Muscle layer of colon (tissue), 2 donors: ENCODE measurements around the gene VPS35L.

Experiments
- H3K27ac ChIP-seq: one replicate; pipeline ENCODE4 v1.7.0; 2013; ENCODE audit warnings: low read depth, mild to moderate bottlenecking, low read length, moderate library complexity
- H3K27me3 ChIP-seq, 2 donors: one replicate each; pipeline ENCODE4 v1.7.0; 2013; ENCODE audit warnings: low read length in 2 of 2, mild to moderate bottlenecking in 2 of 2; ENCODE audit not compliant: insufficient read depth in 2 of 2, control insufficient read depth in 1 of 2
- H3K36me3 ChIP-seq: one replicate; pipeline ENCODE4 v1.7.0; 2013; ENCODE audit warnings: mild to moderate bottlenecking, low read length; ENCODE audit not compliant: insufficient read depth
- H3K4me1 ChIP-seq: one replicate; pipeline ENCODE4 v1.7.0; 2013; ENCODE audit warnings: mild to moderate bottlenecking, low read length; ENCODE audit not compliant: insufficient read depth
- H3K4me3 ChIP-seq, 2 donors: one replicate each; pipeline ENCODE4 v1.7.0; 2013; ENCODE audit warnings: low read length in 2 of 2, low read depth in 1 of 2, mild to moderate bottlenecking in 1 of 2, moderate library complexity in 1 of 2
- H3K9ac ChIP-seq: one replicate; pipeline ENCODE4 v1.7.0; 2013; ENCODE audit warnings: low read length
- H3K9me3 ChIP-seq: one replicate; pipeline ENCODE4 v1.7.0; 2013; ENCODE audit warnings: mild to moderate bottlenecking, low read length
- donor health status: abdominal sarcoma.
- donor health status: Adenocarcinoma of cecum.

The VPS35L gene

GRCh38 chr16:19621445-19621844 lies 65.9 kb downstream of the VPS35L start:
- no peak overlapping the region for H3K27ac ChIP-seq

GRCh38 chr16:19625039-19625438 lies 69.5 kb downstream of the VPS35L start:
- H3K9ac ChIP-seq: no peak overlapping the region

More at GRCh38 chr16:19621445-19621844, 65.9 kb downstream of the VPS35L start:
- H3K9me3 ChIP-seq: no peaks in the 10 kb centered on the region
- H3K4me3 ChIP-seq: no peak overlapping the region
- H3K36me3 ChIP-seq: peaks cover 33% of the 10 kb centered on the region
- no peaks in the 10 kb centered on the region for H3K4me1 ChIP-seq
- no peaks in the 10 kb centered on the region for H3K27me3 ChIP-seq
- H3K9ac ChIP-seq: no peak overlapping the region

GRCh38 chr16:19636436-19637267 lies 81.1 kb downstream of the VPS35L start:
- Histone ChIP-seq H3K27ac (no peak overlapping the region), H3K27me3 (no peaks in the 10 kb centered on the region), H3K9ac (no peak overlapping the region), H3K4me3 (no peak overlapping the region), H3K9me3 (no peaks in the 10 kb centered on the region), H3K36me3 (peaks cover 41% of the 10 kb centered on the region), H3K4me1 (no peaks in the 10 kb centered on the region)

More at GRCh38 chr16:19625039-19625438, 69.5 kb downstream of the VPS35L start:
- Histone ChIP-seq H3K4me3 (no peak overlapping the region), H3K36me3 (peaks cover 42% of the 10 kb centered on the region), H3K27ac (no peak overlapping the region), H3K27me3 (no peaks in the 10 kb centered on the region), H3K9me3 (no peaks in the 10 kb centered on the region), H3K4me1 (no peaks in the 10 kb centered on the region)

- no peaks in the 10 kb centered on the region for H3K9me3 ChIP-seq
- no peak overlapping the region for H3K27ac ChIP-seq
- no peaks in the 10 kb centered on the region for H3K4me1 ChIP-seq
- H3K9ac ChIP-seq: no peak overlapping the region
- H3K27me3 ChIP-seq: no peaks in the 10 kb centered on the region
- H3K4me3 ChIP-seq: no peak overlapping the region
- peaks cover 22% of the 10 kb centered on the region for H3K36me3 ChIP-seq
These were observed 84.5 kb downstream of the VPS35L start for GRCh38 chr16:19639986-19640421.

- peaks cover 25% of the 10 kb centered on the region for H3K36me3 ChIP-seq
- H3K27me3 ChIP-seq: no peaks in the 10 kb centered on the region
- H3K4me3 ChIP-seq: no peak overlapping the region
- no peak overlapping the region for H3K9ac ChIP-seq
- H3K4me1 ChIP-seq: no peaks in the 10 kb centered on the region
- H3K9me3 ChIP-seq: no peaks in the 10 kb centered on the region
- H3K27ac ChIP-seq: no peak overlapping the region
These were observed 87.0 kb downstream of the VPS35L start for GRCh38 chr16:19642501-19642900.

GRCh38 chr16:19644877-19645276 lies 89.4 kb downstream of the VPS35L start:
- Histone ChIP-seq H3K4me3 (no peak overlapping the region), H3K27ac (no peak overlapping the region), H3K27me3 (no peaks in the 10 kb centered on the region), H3K9ac (no peak overlapping the region), H3K36me3 (peaks cover 17% of the 10 kb centered on the region), H3K9me3 (no peaks in the 10 kb centered on the region), H3K4me1 (no peaks in the 10 kb centered on the region)

- Histone ChIP-seq H3K4me3 (no peak overlapping the region), H3K4me1 (no peaks in the 10 kb centered on the region), H3K36me3 (peaks cover 17% of the 10 kb centered on the region), H3K27ac (no peak overlapping the region), H3K9me3 (no peaks in the 10 kb centered on the region), H3K27me3 (no peaks in the 10 kb centered on the region), H3K9ac (no peak overlapping the region)
These were observed 90.1 kb downstream of the VPS35L start for GRCh38 chr16:19645557-19645981.

- Histone ChIP-seq H3K27me3 (no peaks in the 10 kb centered on the region), H3K36me3 (peaks cover 46% of the 10 kb centered on the region), H3K4me3 (no peak overlapping the region), H3K4me1 (no peaks in the 10 kb centered on the region), H3K27ac (no peak overlapping the region), H3K9ac (no peak overlapping the region), H3K9me3 (no peaks in the 10 kb centered on the region)
These were observed 94.5 kb downstream of the VPS35L start for GRCh38 chr16:19649980-19650379.

- Histone ChIP-seq H3K4me3 (no peak overlapping the region), H3K36me3 (peaks cover 43% of the 10 kb centered on the region), H3K9me3 (no peaks in the 10 kb centered on the region), H3K4me1 (no peaks in the 10 kb centered on the region), H3K27me3 (no peaks in the 10 kb centered on the region), H3K9ac (no peak overlapping the region), H3K27ac (no peak overlapping the region)
These were observed 98.6 kb downstream of the VPS35L start for GRCh38 chr16:19654147-19654546.

- H3K4me3 ChIP-seq: no peak overlapping the region
- peaks cover 43% of the 10 kb centered on the region for H3K36me3 ChIP-seq
- H3K27me3 ChIP-seq: no peaks in the 10 kb centered on the region
- H3K4me1 ChIP-seq: no peaks in the 10 kb centered on the region
- no peak overlapping the region for H3K27ac ChIP-seq
- H3K9me3 ChIP-seq: no peaks in the 10 kb centered on the region
- H3K9ac ChIP-seq: no peak overlapping the region
These were observed 99.8 kb downstream of the VPS35L start for GRCh38 chr16:19655242-19655777.

- no peaks in the 10 kb centered on the region for H3K9me3 ChIP-seq
These were observed 102.3 kb downstream of the VPS35L start for GRCh38 chr16:19657831-19658230.

More at GRCh38 chr16:19657831-19658230, 102.3 kb downstream of the VPS35L start:
- Histone ChIP-seq H3K27me3 (no peaks in the 10 kb centered on the region), H3K4me1 (no peaks in the 10 kb centered on the region), H3K36me3 (peaks cover 36% of the 10 kb centered on the region), H3K27ac (no peak overlapping the region), H3K4me3 (no peak overlapping the region), H3K9ac (no peak overlapping the region)
